GM12865 (cell line): Measurements from ENCODE around the gene RND2.

Experiments
- DNase-seq: peaks from one replicate; pipeline ENCODE4 v3.0.0; 2010; ENCODE audit warnings: low read depth
- H3K4me3 ChIP-seq: 2 replicates; pipeline ENCODE4 v1.5.1; 2011; ENCODE audit warnings: mild to moderate bottlenecking, low read depth, low read length, control low read depth
- CTCF ChIP-seq: IDR thresholded peaks from 2 replicates; pipeline ENCODE4 v1.5.1; 2011; ENCODE audit warnings: low read length, control low read depth, low read depth, inconsistent platforms; ENCODE audit not compliant: insufficient read depth; ENCODE audit errors: missing control alignments

Gene RND2

GRCh38 chr17:43031666-43032065 is 6.6 kb downstream of the RND2 start:
- H3K4me3 ChIP-seq: no peak overlapping the region
- no peak for DNase-seq
- no peak for TF ChIP-seq CTCF

GRCh38 chr17:43033948-43034881 is 9.2 kb downstream of the RND2 start:
- no peak for DNase-seq
- TF ChIP-seq CTCF: no peak
- no peak overlapping the region for H3K4me3 ChIP-seq

- H3K4me3 ChIP-seq: no peak overlapping the region
- TF ChIP-seq CTCF: no peak
- no peak for DNase-seq
These were observed 9.9 kb downstream of the RND2 start for GRCh38 chr17:43034894-43035293.

GRCh38 chr17:43039646-43040045 is 14.6 kb downstream of the RND2 start:
- no peak for DNase-seq
- TF ChIP-seq CTCF: no peak

GRCh38 chr17:43040655-43041054 is 15.6 kb downstream of the RND2 start:
- H3K4me3 ChIP-seq: no peak overlapping the region
- DNase-seq: no peak
- no peak for TF ChIP-seq CTCF

More at GRCh38 chr17:43039646-43040045, 14.6 kb downstream of the RND2 start:
- no peak overlapping the region for H3K4me3 ChIP-seq

GRCh38 chr17:43042025-43042628 is 17.1 kb downstream of the RND2 start:
- TF ChIP-seq CTCF: no peak
- no peak for DNase-seq
- H3K4me3 ChIP-seq: no peak overlapping the region

- H3K4me3 ChIP-seq: no peak overlapping the region
- TF ChIP-seq CTCF: no peak
- no peak for DNase-seq
These were observed 18.3 kb downstream of the RND2 start for GRCh38 chr17:43043307-43043706.
